ENCODE measurements around the gene CRYZL1. TPM values are rescaled to one million over a fixed set of nuclear protein-coding genes. Genes with fewer than 3 reads are reported as not detected.
"Not testable (repeated sequence)": the region's sequence is repeated elsewhere in the genome, so short reads cannot be mapped to it uniquely, and the experiment has no call there.

The CRYZL1 gene
- total and polyA plus RNA-seq, 3 donors from 2014 or later: 40.6 to 75.7 (median 73.2) TPM

DNA sequence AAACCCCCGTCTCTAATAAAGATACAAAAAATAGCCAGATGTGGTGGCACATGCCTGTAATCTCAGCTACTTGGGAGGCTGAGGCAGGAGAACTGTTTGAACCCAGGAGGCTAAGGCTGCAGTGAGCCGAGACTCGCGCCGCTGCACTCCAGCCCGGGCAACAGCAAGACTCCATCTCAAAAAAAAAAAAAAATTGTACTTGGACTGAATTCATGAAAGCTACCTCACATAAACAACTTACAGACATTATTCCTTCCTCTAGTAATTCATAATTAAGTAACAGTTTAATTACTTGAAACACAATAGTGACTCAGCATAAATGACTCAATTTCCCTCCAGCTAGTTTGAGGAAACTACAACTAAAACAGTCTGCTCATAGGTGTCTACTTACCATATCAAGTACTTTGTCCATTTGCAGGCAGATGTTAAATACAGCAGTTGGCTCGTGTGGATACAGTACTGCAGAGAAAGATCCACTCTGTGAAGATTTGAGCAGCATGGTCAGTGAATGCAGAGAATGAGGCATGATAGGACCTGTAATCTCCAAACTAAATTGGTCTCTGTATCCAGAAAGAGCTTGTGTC, 62.5 kb downstream of the CRYZL1 start:
- no peak for TF ChIP-seq POLR2A (IDR thresholded peaks at IDR 0.05)
- TF ChIP-seq, protein P1, sequence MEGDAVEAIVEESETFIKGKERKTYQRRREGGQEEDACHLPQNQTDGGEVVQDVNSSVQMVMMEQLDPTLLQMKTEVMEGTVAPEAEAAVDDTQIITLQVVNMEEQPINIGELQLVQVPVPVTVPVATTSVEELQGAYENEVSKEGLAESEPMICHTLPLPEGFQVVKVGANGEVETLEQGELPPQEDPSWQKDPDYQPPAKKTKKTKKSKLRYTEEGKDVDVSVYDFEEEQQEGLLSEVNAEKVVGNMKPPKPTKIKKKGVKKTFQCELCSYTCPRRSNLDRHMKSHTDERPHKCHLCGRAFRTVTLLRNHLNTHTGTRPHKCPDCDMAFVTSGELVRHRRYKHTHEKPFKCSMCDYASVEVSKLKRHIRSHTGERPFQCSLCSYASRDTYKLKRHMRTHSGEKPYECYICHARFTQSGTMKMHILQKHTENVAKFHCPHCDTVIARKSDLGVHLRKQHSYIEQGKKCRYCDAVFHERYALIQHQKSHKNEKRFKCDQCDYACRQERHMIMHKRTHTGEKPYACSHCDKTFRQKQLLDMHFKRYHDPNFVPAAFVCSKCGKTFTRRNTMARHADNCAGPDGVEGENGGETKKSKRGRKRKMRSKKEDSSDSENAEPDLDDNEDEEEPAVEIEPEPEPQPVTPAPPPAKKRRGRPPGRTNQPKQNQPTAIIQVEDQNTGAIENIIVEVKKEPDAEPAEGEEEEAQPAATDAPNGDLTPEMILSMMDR (IDR thresholded peaks at IDR 0.05): no peak
- H3K4me1 ChIP-seq: no peaks in the 10 kb centered on the region
- WGBS, 2 donors: 85 to 90% methylated on average over 7 of the region's 7 CpGs
- H3K27me3 ChIP-seq: no peaks in the 10 kb centered on the region
- H3K36me3 ChIP-seq (ENCODE audit: low read depth, missing control alignments): no peaks in the 10 kb centered on the region
- intact Hi-C loops (cut with DNase I; ENCODE audit: low total_unique reads): no loop called here
- no peak overlapping the region for H3K27ac ChIP-seq
- no peak for DNase-seq
- no peak overlapping the region for H3K4me3 ChIP-seq
- no peaks in the 10 kb centered on the region for H3K9me3 ChIP-seq

DNA sequence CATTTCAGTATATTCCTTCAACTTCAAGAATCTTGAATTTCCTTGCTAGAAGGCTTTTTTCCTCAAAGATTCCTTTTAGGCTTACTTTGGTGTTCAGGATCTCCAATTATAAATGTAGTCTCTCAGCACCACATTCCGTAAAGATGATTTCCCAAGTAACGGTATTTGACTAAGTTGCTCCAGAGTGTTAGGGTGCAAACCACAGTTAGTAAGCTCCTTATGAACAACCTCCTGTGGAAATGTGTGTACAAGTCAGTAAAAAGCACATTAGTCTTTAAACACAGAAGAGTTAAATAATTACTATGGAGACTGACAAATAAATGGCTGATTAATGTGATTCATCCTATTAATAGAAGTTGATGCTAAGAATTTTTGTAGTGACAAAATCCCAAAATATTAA, 63.3 kb downstream of the CRYZL1 start:
- no peak for DNase-seq
- no peaks in the 10 kb centered on the region for H3K4me1 ChIP-seq
- TF ChIP-seq POLR2A (IDR thresholded peaks at IDR 0.05): no peak
- no peaks in the 10 kb centered on the region for H3K9me3 ChIP-seq
- intact Hi-C loops (cut with DNase I; ENCODE audit: low total_unique reads): no loop called here
- no peaks in the 10 kb centered on the region for H3K27me3 ChIP-seq
- H3K36me3 ChIP-seq (ENCODE audit: low read depth, missing control alignments): no peaks in the 10 kb centered on the region
- no peak overlapping the region for H3K27ac ChIP-seq
- WGBS, 2 donors: 84 to 85% methylated on average over 2 of the region's 2 CpGs
- H3K4me3 ChIP-seq: no peak overlapping the region

DNA sequence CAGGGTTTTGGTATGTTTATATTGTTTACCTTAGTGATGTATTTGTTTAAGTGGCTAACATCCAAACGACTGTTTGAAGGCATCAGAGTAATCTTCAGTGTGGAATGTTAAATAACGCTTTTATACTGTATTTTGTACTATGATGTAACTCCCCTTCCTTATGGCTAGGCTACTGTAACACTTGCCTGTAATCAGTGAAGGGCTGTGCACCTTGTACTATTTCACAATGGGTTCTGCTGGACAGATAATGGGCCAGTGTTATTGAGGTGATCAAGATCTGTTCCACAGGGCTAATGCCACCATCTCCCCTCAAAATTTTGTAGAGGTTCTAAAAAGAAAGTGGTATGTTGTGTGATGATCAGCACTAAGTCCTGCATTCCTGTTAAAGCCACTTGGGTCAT, 64.8 kb downstream of the CRYZL1 start:
- DNase-seq; H3K4me1 ChIP-seq; H3K36me3 ChIP-seq (ENCODE audit: low read depth, missing control alignments); H3K4me3 ChIP-seq; H3K9me3 ChIP-seq; H3K27ac ChIP-seq; H3K27me3 ChIP-seq; intact Hi-C loops (cut with DNase I; ENCODE audit: low total_unique reads): not testable (repeated sequence)
- WGBS, 2 donors: 58 to 60% methylated on average over 2 of the region's 2 CpGs

DNA sequence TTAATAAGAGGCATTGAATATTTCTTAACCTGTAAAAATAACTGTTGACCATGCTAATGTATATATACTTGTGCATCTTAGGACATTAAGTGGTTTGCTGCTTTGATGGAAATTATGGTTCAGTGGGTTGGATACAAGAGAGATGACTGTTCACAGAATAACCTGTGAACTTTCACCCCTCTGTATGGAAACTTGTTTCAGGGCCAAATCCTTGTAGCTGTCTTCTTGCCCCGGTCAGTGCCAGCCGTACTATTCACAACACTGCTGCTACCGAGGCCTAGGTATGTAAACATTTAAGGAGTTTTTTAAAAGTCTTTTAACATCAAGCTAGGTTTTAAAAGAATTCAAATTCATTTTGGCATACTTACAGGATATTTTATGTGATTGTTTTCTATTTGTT, 69.2 kb downstream of the CRYZL1 start:
- Histone ChIP-seq H3K27ac (no peak overlapping the region), H3K9me3 (no peaks in the 10 kb centered on the region), H3K36me3 (ENCODE audit: low read depth, missing control alignments) (no peaks in the 10 kb centered on the region), H3K4me1 (no peaks in the 10 kb centered on the region), H3K4me3 (no peak overlapping the region), H3K27me3 (no peaks in the 10 kb centered on the region)
- WGBS, 2 donors: 33 to 55% methylated on average over 3 of the region's 3 CpGs
- no peak for DNase-seq
- intact Hi-C loops (cut with DNase I; ENCODE audit: low total_unique reads): no loop called here
- TF ChIP-seq, protein P1 (IDR thresholded peaks at IDR 0.05): no peak
- TF ChIP-seq POLR2A (IDR thresholded peaks at IDR 0.05): no peak

DNA sequence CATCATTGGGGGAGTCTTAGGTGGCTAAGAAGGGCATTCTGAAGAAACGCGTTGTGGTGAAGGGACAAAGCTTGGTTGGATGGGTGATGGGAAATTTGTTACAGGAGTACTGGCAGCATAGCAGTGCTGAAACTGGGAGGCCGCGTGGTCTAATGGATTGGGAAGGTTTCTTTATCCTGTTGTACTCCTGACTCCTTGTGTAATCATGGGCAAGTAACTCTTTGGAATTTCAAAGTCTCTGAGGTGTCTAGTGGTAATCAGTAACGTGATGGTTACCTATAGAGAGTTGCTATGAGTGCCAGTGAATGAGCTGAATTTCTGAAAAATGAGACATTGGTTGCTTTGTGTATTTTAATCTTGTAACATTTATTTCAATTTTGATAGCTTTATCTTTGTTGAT, 71.5 kb downstream of the CRYZL1 start:
- no peak overlapping the region for H3K27ac ChIP-seq
- WGBS, 2 donors: 89% methylated on average over 5 of the region's 5 CpGs
- no peak overlapping the region for H3K4me3 ChIP-seq
- TF ChIP-seq, protein P1 (IDR thresholded peaks at IDR 0.05): no peak
- no peak for TF ChIP-seq POLR2A (IDR thresholded peaks at IDR 0.05)
- H3K9me3 ChIP-seq: no peaks in the 10 kb centered on the region
- no peaks in the 10 kb centered on the region for H3K4me1 ChIP-seq
- intact Hi-C loops (cut with DNase I; ENCODE audit: low total_unique reads): no loop called here
- H3K36me3 ChIP-seq (ENCODE audit: low read depth, missing control alignments): no peaks in the 10 kb centered on the region
- no peaks in the 10 kb centered on the region for H3K27me3 ChIP-seq
- DNase-seq: no peak

DNA sequence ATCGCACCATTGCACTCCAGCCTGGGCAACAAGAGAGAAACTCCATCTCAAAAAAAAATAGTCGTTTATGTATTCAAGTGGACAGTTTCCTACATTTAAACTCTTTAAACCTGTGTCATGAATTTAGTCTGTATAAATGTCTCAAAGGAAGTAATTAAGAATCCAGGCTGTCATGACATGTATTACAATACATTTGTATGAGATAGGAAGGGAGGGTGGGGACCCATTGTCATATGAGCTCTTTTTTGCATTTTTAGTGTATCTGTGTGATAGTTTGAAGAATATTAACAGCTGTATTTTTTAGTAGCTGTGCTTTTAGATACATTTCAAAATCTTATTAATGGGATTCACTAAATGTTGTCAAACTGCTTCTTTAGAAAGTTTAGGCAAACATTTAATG, 73.1 kb downstream of the CRYZL1 start:
- Histone ChIP-seq H3K36me3 (ENCODE audit: low read depth, missing control alignments) (no peaks in the 10 kb centered on the region), H3K4me3 (no peak overlapping the region), H3K4me1 (no peaks in the 10 kb centered on the region), H3K9me3 (no peaks in the 10 kb centered on the region), H3K27me3 (no peaks in the 10 kb centered on the region), H3K27ac (no peak overlapping the region)
- intact Hi-C loops (cut with DNase I; ENCODE audit: low total_unique reads): no loop called here
- WGBS, 2 donors: 85 to 91% methylated on average over 2 of the region's 2 CpGs
- TF ChIP-seq, protein P1 (IDR thresholded peaks at IDR 0.05): no peak
- TF ChIP-seq POLR2A (IDR thresholded peaks at IDR 0.05): no peak
- DNase-seq: no peak

Data from testis (tissue), 3 donors.